ENCODE results near the gene CDH4. TPM values are rescaled to one million over a fixed set of nuclear protein-coding genes. Genes with fewer than 3 reads are reported as not detected.

Gene CDH4
- total and polyA plus RNA-seq, 2 of the 8 experiments (the other 6 are each of a cell fraction or from before 2014, with no cell fraction given): 4.3 to 7.9 TPM

GRCh38 chr20:61623451-61623850 lies 371.4 kb downstream of the CDH4 start:
- WGBS, 2 experiments (ENCODE audit: extremely low coverage in 1 of 2, insufficient coverage in 1 of 2, insufficient read length in 1 of 2, insufficient replicate concordance in 2 of 2, low coverage in 1 of 2, low lambda C conversion rate in 2 of 2, missing lambda C conversion rate in 1 of 2): 97% methylated on average over 11 of the region's 11 CpGs; no CpG with 5 or more reads in 1 of the 2 experiments
- Histone ChIP-seq H3K14ac (ENCODE audit: insufficient read length) (no peak overlapping the region), H2AK5ac (ENCODE audit: low read depth, low read length) (no peak overlapping the region)

More at GRCh38 chr20:61623451-61623850, 371.4 kb downstream of the CDH4 start:
- Histone ChIP-seq H3K4ac (replicated peaks; ENCODE audit: insufficient read length, low read depth, low read length) (no peak overlapping the region), H2BK15ac (ENCODE audit: low read length) (no peak overlapping the region), H2BK20ac (ENCODE audit: low read length) (no peak overlapping the region), H3K56ac (replicated peaks; ENCODE audit: insufficient read length, low read depth, low read length) (no peak overlapping the region), H2BK5ac (ENCODE audit: low read depth, low read length) (no peak overlapping the region), H2BK12ac (ENCODE audit: low read depth, low read length) (no peak overlapping the region), H3K79me2 (ENCODE audit: control insufficient read depth in 1 of 2, insufficient read depth in 2 of 2, low read length in 2 of 2) (no peaks in the 10 kb centered on the region), H3K27me3 (replicated peaks in 1 of 4; ENCODE audit: control insufficient read depth in 3 of 4, extremely low read depth in 1 of 4, insufficient read depth in 3 of 4, low read length in 3 of 4) (peaks cover 0 to 4% (median 2%) of the 10 kb centered on the region in 4 experiments; a peak in 2 of 7 replicates), H3K4me3 (ENCODE audit: extremely low read depth in 1 of 4, insufficient read depth in 2 of 4, low read depth in 3 of 4, low read length in 4 of 4) (no peak overlapping the region), H3K9ac (replicated peaks in 1 of 4; ENCODE audit: extremely low read depth in 1 of 4, low read depth in 3 of 4, low read length in 3 of 4) (no peak overlapping the region), H3K9me3 (ENCODE audit: insufficient read depth in 2 of 2, low read depth in 1 of 2, low read length in 1 of 2) (no peaks in the 10 kb centered on the region), H4K20me1 (replicated peaks in 1 of 2; ENCODE audit: control insufficient read depth in 1 of 2, insufficient read depth in 2 of 2, low read length in 2 of 2) (peaks cover 2 to 4% of the 10 kb centered on the region in 2 experiments), H3K36me3 (ENCODE audit: control insufficient read depth in 2 of 4, insufficient read depth in 4 of 4, low read length in 3 of 4) (no peaks in the 10 kb centered on the region), H3K4me2 (ENCODE audit: insufficient read depth in 1 of 2, low read depth in 2 of 2, low read length in 2 of 2) (no peak overlapping the region), H3K79me1 (ENCODE audit: low read depth, low read length) (0 out of 2 replicates have a peak, but pooled peaks cover 2% of the 10 kb centered on the region), H3K23ac (ENCODE audit: insufficient read length) (no peak overlapping the region), H3K23me2 (ENCODE audit: low read depth, low read length) (peaks cover 4% of the 10 kb centered on the region; the same call in 1 of the 2 replicates), H3K18ac (ENCODE audit: extremely low read depth, low read length) (no peak overlapping the region), H4K5ac (ENCODE audit: insufficient read length, low read depth, low read length) (no peak overlapping the region), H4K91ac (replicated peaks; ENCODE audit: insufficient read length, low read length) (no peak overlapping the region), H4K8ac (ENCODE audit: extremely low read depth, insufficient read depth, low read length) (no peak overlapping the region), H2BK120ac (replicated peaks; ENCODE audit: low read depth, low read length) (no peak overlapping the region), H3K27ac (ENCODE audit: low read depth, low read length) (no peak overlapping the region), H2AFZ (ENCODE audit: low read length) (no peak overlapping the region), H3K4me1 (replicated peaks in 1 of 4; ENCODE audit: control insufficient read depth in 3 of 4, insufficient read depth in 4 of 4, low read length in 3 of 4) (no peaks in the 10 kb centered on the region)
- no peak for TF ChIP-seq HDAC2 (IDR thresholded peaks at IDR 0.05; ENCODE audit: borderline replicate concordance in 1 of 2, low read depth in 2 of 2, low read length in 2 of 2)
- no peak for TF ChIP-seq SP2 (IDR thresholded peaks at IDR 0.05; ENCODE audit: low read length)
- TF ChIP-seq EGR1 (IDR thresholded peaks at IDR 0.05; ENCODE audit: borderline replicate concordance, low read depth, low read length): no peak
- no peak for TF ChIP-seq SIX5 (IDR thresholded peaks at IDR 0.05; ENCODE audit: low read depth, low read length)
- TF ChIP-seq RBBP5 (IDR thresholded peaks at IDR 0.05; ENCODE audit: borderline replicate concordance, low read depth, low read length): no peak
- no peak for TF ChIP-seq E2F6 (IDR thresholded peaks at IDR 0.05)
- no peak for DNase-seq (ENCODE audit: low read depth in 1 of 2, low spot score in 2 of 2)
- FAIRE-seq: no peak
- CTCF ChIA-PET (ENCODE audit: partially characterized antibody): interaction anchor here (1.1 kb wide), 1 partner anchor 97 kb away, joined by 3 read pairs; no protein-coding TSS in a partner anchor
- POLR2A ChIA-PET (ENCODE audit: partially characterized antibody): no interaction called here

All from H1 (cell line).